ENCODE measurements around the gene FAM228A.

The FAM228A gene

GRCh38 chr2:24175631-24176187, 856 bp downstream of the FAM228A start:
- H3K4me3 ChIP-seq (ENCODE audit: low read depth, low read length) = no peak overlapping the region
- TF ChIP-seq CTCF (IDR thresholded peaks at IDR 0.05; ENCODE audit: low read depth, low read length) = no peak

- TF ChIP-seq CTCF (IDR thresholded peaks at IDR 0.05; ENCODE audit: low read depth, low read length) = no peak
- H3K4me3 ChIP-seq (ENCODE audit: low read depth, low read length) = no peak overlapping the region
These were observed 1.5 kb downstream of the FAM228A start for GRCh38 chr2:24176326-24176725.

- TF ChIP-seq CTCF (IDR thresholded peaks at IDR 0.05; ENCODE audit: low read depth, low read length) = no peak
- H3K4me3 ChIP-seq (ENCODE audit: low read depth, low read length) = no peak overlapping the region
These were observed 4.8 kb downstream of the FAM228A start for GRCh38 chr2:24179683-24180082.

- no peak overlapping the region for H3K4me3 ChIP-seq (ENCODE audit: low read depth, low read length)
- TF ChIP-seq CTCF (IDR thresholded peaks at IDR 0.05; ENCODE audit: low read depth, low read length) = no peak
These were observed 7.0 kb downstream of the FAM228A start for GRCh38 chr2:24181849-24182248.

GRCh38 chr2:24182507-24182906, 7.7 kb downstream of the FAM228A start:
- TF ChIP-seq CTCF (IDR thresholded peaks at IDR 0.05; ENCODE audit: low read depth, low read length) = no peak
- no peak overlapping the region for H3K4me3 ChIP-seq (ENCODE audit: low read depth, low read length)

- H3K4me3 ChIP-seq (ENCODE audit: low read depth, low read length) = no peak overlapping the region
- TF ChIP-seq CTCF (IDR thresholded peaks at IDR 0.05; ENCODE audit: low read depth, low read length) = no peak
These were observed 8.7 kb downstream of the FAM228A start for GRCh38 chr2:24183366-24184069.

- no peak overlapping the region for H3K4me3 ChIP-seq (ENCODE audit: low read depth, low read length)
- TF ChIP-seq CTCF (IDR thresholded peaks at IDR 0.05; ENCODE audit: low read depth, low read length) = no peak
These were observed 14.7 kb downstream of the FAM228A start for GRCh38 chr2:24189551-24189950.

Data from WI38 (cell line).